Activated naive CD8-positive, alpha-beta T cell (primary cell): Measurements from ENCODE around the gene TNFAIP3.
"Not testable (repeated sequence)": the region's sequence is repeated elsewhere in the genome, so short reads cannot be mapped to it uniquely, and the experiment has no call there.

Experiments used
- H3K27ac Mint-ChIP-seq: one replicate; pipeline ENCODE4 v1.8.0; 2021; ENCODE audit warnings: mixed read lengths
- H3K27me3 Mint-ChIP-seq: one replicate; pipeline ENCODE4 v1.8.0; 2021; ENCODE audit warnings: mixed read lengths
- H3K36me3 Mint-ChIP-seq: one replicate; pipeline ENCODE4 v1.8.0; 2021; ENCODE audit warnings: mixed read lengths
- H3K4me1 Mint-ChIP-seq: one replicate; pipeline ENCODE4 v1.8.0; 2021; ENCODE audit warnings: low read depth, mixed read lengths
- H3K4me3 Mint-ChIP-seq: one replicate; pipeline ENCODE4 v1.8.0; 2021; ENCODE audit warnings: mild to moderate bottlenecking, mixed read lengths
- H3K9me3 Mint-ChIP-seq: one replicate; pipeline ENCODE4 v1.8.0; 2021; ENCODE audit warnings: low read depth, mixed read lengths

TNFAIP3 gene

GRCh38 chr6:137884149-137884909, 17.3 kb downstream of the TNFAIP3 start:
- Mint-ChIP-seq H3K27me3 (no peaks in the 10 kb centered on the region), H3K36me3 (peaks cover 21% of the 10 kb centered on the region), H3K27ac (peak overlapping the region; percentile 84), H3K4me1 (peaks cover 57% of the 10 kb centered on the region), H3K9me3 (no peaks in the 10 kb centered on the region), H3K4me3 (peak overlapping the region; percentile 31)

DNA sequence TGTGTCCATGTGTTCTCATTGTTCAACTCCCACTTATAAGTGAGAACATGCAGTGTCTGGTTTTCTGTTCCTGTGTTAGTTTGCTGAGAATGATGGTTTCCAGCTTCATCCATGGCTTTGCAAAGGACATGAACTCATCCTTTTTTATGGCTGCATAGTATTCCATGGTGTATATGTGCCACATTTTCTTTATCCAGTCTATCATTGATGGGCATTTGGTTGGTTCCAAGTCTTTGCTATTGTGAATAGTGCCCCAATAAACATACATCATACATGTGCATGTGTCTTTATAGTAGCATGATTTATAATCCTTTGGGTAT, 17.8 kb downstream of the TNFAIP3 start:
- H3K4me3 Mint-ChIP-seq, H3K27me3 Mint-ChIP-seq, H3K9me3 Mint-ChIP-seq: not testable (repeated sequence)
- Mint-ChIP-seq H3K27ac (peak overlapping the region; percentile 66), H3K36me3 (peaks cover 21% of the 10 kb centered on the region), H3K4me1 (peaks cover 52% of the 10 kb centered on the region)

- not testable (repeated sequence) for H3K27me3 Mint-ChIP-seq, H3K9me3 Mint-ChIP-seq, H3K4me3 Mint-ChIP-seq
- H3K27ac Mint-ChIP-seq = peak overlapping the region; percentile 67
- peaks cover 42% of the 10 kb centered on the region for H3K4me1 Mint-ChIP-seq
- H3K36me3 Mint-ChIP-seq = peaks cover 17% of the 10 kb centered on the region
Observed at GRCh38 chr6:137886226-137886625, 19.2 kb downstream of the TNFAIP3 start.

DNA sequence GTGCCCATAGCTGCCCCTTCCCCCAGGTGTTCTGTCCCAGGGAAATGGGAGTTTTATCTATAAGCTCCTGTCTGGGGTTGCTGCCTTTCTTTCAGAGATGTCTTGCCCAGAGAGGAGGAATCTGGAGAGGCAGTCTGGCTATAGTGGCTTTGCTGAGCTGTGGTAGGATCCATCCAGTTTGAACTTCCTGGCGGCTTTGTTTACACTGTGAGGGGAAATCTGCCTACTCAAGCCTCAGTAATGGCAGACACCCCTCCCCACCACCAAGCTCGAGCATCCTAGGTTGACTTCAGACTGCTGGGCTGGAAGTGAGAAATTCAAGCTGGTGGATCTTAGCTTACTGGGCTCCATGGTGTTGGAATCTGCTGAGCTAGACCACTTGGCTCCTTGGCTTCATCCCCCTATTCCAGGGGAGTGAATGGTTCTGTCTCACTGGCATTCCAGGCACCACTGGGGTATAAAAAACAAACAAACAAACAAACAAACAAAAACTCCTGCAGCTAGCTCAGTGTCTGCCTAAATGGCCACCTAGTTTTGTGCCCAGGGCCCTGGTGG, 24.0 kb downstream of the TNFAIP3 start:
- Mint-ChIP-seq H3K4me1 (peaks cover 15% of the 10 kb centered on the region), H3K9me3 (no peaks in the 10 kb centered on the region), H3K4me3 (no peak overlapping the region), H3K27ac (no peak overlapping the region), H3K36me3 (peaks cover 10% of the 10 kb centered on the region), H3K27me3 (no peaks in the 10 kb centered on the region)

DNA sequence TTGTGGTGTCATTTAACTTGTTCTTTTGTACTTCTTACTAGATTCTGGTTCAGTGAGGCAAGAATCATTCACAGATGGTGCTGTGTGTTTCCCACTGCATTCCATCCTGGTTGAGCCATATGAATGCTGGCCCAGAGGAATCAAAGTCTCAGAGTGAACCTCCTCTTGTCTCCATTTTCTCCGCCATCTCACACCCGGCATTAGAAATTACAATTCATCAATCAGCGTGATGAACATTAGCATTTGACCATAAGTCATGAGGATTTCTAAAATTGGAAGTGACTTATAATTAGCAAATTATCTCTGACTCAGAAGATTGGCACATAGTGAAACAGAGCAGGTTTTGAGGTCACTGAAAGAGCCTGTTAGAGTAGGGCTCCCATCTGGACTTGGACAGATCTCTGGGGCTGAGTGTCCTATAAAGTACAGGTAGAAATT, 25.2 kb downstream of the TNFAIP3 start:
- Mint-ChIP-seq H3K9me3 (no peaks in the 10 kb centered on the region), H3K36me3 (peaks cover 2% of the 10 kb centered on the region), H3K4me3 (no peak overlapping the region), H3K27me3 (no peaks in the 10 kb centered on the region), H3K4me1 (peaks cover 12% of the 10 kb centered on the region), H3K27ac (no peak overlapping the region)

DNA sequence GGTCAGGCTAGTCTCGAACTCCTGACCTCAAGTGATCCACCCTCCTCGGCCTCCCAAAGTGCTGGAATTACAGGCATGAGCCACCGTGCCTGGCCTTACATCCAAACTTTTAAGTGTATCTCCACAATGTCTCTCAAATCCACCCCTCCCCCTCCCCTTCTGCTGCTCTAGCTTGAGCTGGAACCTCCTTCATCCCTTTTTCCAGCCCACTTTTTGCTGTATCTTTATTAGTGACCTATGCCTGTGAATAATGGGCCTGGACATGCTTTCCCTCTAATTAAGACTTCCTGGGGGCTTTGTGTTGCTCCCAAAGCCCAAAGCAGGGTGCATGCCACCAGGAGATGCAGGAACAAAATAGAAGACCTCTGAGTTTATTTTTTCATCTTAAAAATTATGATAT, 26.1 kb downstream of the TNFAIP3 start:
- Mint-ChIP-seq H3K36me3 (peaks cover 2% of the 10 kb centered on the region), H3K27ac (no peak overlapping the region), H3K4me1 (peaks cover 12% of the 10 kb centered on the region), H3K4me3 (no peak overlapping the region), H3K9me3 (no peaks in the 10 kb centered on the region), H3K27me3 (no peaks in the 10 kb centered on the region)

DNA sequence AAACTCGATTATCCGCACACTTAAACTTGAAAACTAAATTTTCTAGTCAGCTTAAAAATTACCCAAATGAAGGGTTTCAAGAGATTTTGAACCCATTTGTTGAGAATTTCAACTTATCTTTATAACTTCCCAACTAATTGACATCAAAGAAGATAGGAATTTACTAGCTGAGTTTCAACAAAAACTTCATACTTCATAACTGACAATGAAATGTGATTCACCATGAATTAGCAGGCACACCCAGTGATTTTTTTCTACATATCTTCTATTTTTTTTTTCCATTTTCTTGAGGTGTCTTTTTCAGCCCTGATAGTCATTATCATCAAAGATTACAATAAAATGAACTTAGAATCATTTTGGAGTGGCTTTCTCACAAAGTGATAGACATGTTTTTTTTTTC, 26.7 kb downstream of the TNFAIP3 start:
- no peaks in the 10 kb centered on the region for H3K9me3 Mint-ChIP-seq
- H3K27me3 Mint-ChIP-seq = no peaks in the 10 kb centered on the region
- H3K36me3 Mint-ChIP-seq = no peaks in the 10 kb centered on the region
- H3K27ac Mint-ChIP-seq = no peak overlapping the region
- H3K4me1 Mint-ChIP-seq = peaks cover 12% of the 10 kb centered on the region
- no peak overlapping the region for H3K4me3 Mint-ChIP-seq

DNA sequence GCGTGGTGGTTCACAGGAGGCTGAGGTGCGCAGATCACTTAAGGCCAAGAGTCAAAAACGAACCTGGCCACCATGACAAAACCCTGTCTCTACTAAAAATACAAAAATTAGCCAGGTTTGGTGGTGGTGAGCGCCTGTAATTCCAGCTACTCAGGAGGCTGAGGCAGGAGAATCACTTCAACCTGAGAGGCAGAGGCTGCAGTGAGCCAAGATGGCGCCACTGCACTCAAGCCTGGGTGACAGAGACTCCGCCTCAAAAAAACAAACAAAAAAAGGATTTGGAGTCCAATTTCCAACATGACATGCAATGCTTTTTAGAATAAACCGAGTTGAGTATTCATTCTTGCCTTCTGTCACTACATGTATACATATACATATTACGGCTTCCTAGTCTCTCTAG, 27.3 kb downstream of the TNFAIP3 start:
- H3K4me3 Mint-ChIP-seq, H3K27me3 Mint-ChIP-seq, H3K9me3 Mint-ChIP-seq, H3K27ac Mint-ChIP-seq, H3K36me3 Mint-ChIP-seq: not testable (repeated sequence)
- peaks cover 12% of the 10 kb centered on the region for H3K4me1 Mint-ChIP-seq

DNA sequence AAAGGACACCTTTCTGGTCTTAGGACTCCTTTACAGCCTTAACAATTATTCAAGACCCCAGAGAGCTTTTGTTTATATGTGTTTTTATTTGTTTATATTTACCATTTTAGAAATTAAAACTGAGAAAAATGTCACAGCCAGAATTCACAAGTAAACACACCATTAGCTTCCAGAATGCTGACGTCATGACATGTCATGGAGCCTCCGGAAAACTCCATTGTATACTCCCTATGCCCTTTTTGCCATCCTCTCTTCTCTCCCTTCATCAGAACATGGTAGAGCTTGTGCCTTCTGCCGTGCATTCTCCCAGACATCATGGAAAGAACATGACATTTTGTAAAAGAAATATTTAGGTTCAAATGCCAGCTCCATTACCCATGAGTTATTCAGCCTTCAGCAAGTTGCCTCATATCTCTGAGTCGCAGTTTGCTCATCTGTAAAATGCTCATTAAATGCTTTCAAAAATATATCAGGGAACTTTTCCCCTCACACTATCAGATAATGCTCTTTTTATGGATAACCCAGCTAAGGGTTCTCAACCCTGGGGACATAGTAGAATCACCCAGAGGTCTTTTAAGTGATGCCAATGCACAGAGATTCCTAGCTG, 27.8 kb downstream of the TNFAIP3 start:
- H3K27me3 Mint-ChIP-seq = no peaks in the 10 kb centered on the region
- H3K4me1 Mint-ChIP-seq = peaks cover 12% of the 10 kb centered on the region
- H3K36me3 Mint-ChIP-seq = no peaks in the 10 kb centered on the region
- H3K27ac Mint-ChIP-seq = no peak overlapping the region
- no peak overlapping the region for H3K4me3 Mint-ChIP-seq
- H3K9me3 Mint-ChIP-seq = no peaks in the 10 kb centered on the region

DNA sequence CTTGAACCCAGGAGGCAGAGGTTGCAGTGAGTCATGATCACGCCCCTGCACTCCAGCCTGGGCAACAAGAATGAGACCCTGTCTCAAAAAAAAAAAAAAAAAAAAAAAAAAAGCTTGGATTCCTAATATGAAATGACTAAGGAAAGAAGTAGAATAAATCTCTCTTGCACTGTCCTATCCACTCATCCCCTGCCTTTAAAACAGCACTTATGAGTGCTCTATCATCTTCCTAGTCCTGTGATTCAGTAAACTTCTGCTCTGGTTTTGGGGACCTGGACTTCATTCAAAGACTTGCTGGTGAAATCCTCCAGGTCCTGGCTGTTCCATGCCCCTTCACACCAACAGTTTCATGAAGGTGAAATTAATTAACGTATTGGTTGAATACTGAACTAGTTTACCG, 29.6 kb downstream of the TNFAIP3 start:
- H3K4me3 Mint-ChIP-seq = no peak overlapping the region

DNA sequence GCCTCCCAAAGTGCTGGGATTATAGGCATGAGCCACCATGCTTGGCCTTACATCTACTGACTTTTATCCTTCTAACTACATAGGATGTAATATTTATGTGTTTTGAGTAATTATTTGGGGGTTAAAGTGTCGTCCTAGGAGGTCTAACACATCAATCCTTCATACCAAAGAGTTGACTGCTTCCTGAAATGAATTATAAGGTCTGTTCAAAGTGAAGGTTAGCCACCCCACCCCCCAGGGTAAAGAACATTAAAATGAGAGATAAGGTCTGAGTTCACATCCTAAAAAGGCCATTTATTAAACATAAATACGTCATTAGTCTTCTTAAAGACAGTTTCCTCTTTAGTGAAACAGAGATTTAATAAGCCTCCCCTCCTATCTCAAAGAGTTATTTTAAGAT, 33.8 kb downstream of the TNFAIP3 start:
- H3K4me1 Mint-ChIP-seq = peaks cover 35% of the 10 kb centered on the region
- H3K36me3 Mint-ChIP-seq = no peaks in the 10 kb centered on the region
- H3K27ac Mint-ChIP-seq = no peak overlapping the region

More for the DNA sequence above, 29.6 kb downstream of the TNFAIP3 start:
- H3K36me3 Mint-ChIP-seq = no peaks in the 10 kb centered on the region
- H3K9me3 Mint-ChIP-seq = no peaks in the 10 kb centered on the region
- H3K27me3 Mint-ChIP-seq = no peaks in the 10 kb centered on the region
- peaks cover 8% of the 10 kb centered on the region for H3K4me1 Mint-ChIP-seq
- no peak overlapping the region for H3K27ac Mint-ChIP-seq

GRCh38 chr6:137901454-137901853, 34.4 kb downstream of the TNFAIP3 start:
- Mint-ChIP-seq H3K27me3 (no peaks in the 10 kb centered on the region), H3K36me3 (no peaks in the 10 kb centered on the region), H3K4me1 (peaks cover 41% of the 10 kb centered on the region), H3K27ac (no peak overlapping the region), H3K4me3 (no peak overlapping the region), H3K9me3 (no peaks in the 10 kb centered on the region)

More for the DNA sequence above, 33.8 kb downstream of the TNFAIP3 start:
- Mint-ChIP-seq H3K9me3 (no peaks in the 10 kb centered on the region), H3K4me3 (no peak overlapping the region), H3K27me3 (no peaks in the 10 kb centered on the region)

DNA sequence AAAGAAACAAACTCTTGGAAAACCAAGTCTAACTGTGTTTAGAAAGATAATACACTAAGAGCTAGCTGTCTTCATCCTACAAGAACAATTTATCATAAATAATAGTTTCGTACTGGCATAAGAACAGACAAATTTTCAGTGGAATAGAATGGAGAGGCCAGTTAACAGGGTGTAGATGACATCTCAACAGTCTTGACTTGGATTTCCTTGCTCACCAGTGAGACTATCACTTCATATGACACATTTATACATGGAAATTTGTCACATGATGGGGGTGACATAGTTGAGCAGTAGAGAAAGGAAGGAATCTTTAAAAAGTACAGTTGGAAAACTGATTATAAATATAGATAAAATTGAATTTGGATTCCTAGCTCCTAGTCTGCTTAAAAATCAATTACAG, 35.6 kb downstream of the TNFAIP3 start:
- Mint-ChIP-seq H3K4me3 (no peak overlapping the region), H3K27me3 (no peaks in the 10 kb centered on the region), H3K9me3 (no peaks in the 10 kb centered on the region), H3K27ac (peak overlapping the region; percentile 13), H3K4me1 (peaks cover 47% of the 10 kb centered on the region), H3K36me3 (no peaks in the 10 kb centered on the region)

DNA sequence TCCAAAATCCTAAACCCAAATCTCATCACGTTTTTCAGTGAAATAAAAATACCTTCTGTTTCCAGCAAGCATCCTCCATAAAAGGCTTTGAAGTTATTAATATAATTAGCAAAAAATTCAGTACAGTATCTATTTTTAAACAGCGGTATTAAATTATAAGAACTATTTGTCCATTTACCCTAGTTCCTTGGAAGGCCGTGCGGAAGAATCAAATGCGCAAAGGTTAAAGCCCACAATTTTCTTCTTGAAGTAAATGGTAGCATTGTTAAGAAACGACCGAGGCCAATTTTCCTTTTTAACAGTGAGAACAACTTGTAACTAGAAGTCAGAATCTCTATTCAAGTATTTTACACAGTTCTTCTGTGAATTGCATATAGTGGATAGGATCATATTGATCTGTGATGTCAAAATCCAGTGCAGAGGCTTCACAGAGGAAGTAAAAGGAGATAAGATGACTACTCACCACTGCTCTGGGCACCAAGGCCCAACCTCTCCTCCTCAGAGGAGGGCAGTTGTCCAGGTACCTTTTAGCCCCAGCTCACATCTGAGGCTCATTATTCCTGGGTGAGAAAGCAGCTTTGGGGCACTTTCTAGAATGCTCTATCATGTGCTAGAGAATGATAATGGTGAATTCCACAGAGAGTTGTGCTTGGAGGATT, 36.3 kb downstream of the TNFAIP3 start:
- Mint-ChIP-seq H3K9me3 (no peaks in the 10 kb centered on the region), H3K4me3 (peak overlapping the region; percentile 53), H3K4me1 (peaks cover 50% of the 10 kb centered on the region), H3K36me3 (no peaks in the 10 kb centered on the region), H3K27ac (peak overlapping the region; percentile 95), H3K27me3 (no peaks in the 10 kb centered on the region)
